H9 (cell line): ENCODE results near the gene ITPR3. TPM values are rescaled to one million over a fixed set of nuclear protein-coding genes. Genes with fewer than 3 reads are reported as not detected.
A peak's percentile ranks its signal among the peaks of the same experiment; 100 is the strongest.

ENCODE experiments used
- DNase-seq: peaks from one replicate; pipeline ENCODE4 v3.0.0-alpha.2; 2017
- H2AFZ ChIP-seq: one replicate; pipeline ENCODE4 v1.6.1; 2013; ENCODE audit warnings: mild to moderate bottlenecking, low read length, control low read depth, moderate library complexity
- H2AK5ac ChIP-seq: 2 replicates; pipeline ENCODE4 v1.6.1; 2013; ENCODE audit warnings: low read length, control low read depth, mixed read lengths; ENCODE audit not compliant: insufficient read length
- H2BK120ac ChIP-seq: one replicate; pipeline ENCODE4 v1.6.1; 2013; ENCODE audit warnings: low read depth, mild to moderate bottlenecking, low read length, control low read depth, inconsistent platforms; ENCODE audit not compliant: poor library complexity, severe bottlenecking
- H2BK12ac ChIP-seq: 2 replicates; pipeline ENCODE4 v1.6.1; 2013; ENCODE audit warnings: low read length, control low read depth, mixed read lengths, low read depth; ENCODE audit not compliant: insufficient read length
- H2BK15ac ChIP-seq: 2 replicates; pipeline ENCODE4 v1.6.1; 2013; ENCODE audit warnings: low read depth, low read length, control low read depth
- H2BK20ac ChIP-seq: one replicate; pipeline ENCODE4 v1.6.1; 2013; ENCODE audit warnings: low read depth, mild to moderate bottlenecking, low read length, control low read depth, inconsistent platforms; ENCODE audit not compliant: poor library complexity, severe bottlenecking
- H2BK5ac ChIP-seq: 2 replicates; pipeline ENCODE4 v1.6.1; 2013; ENCODE audit warnings: low read length, control low read depth, mixed read lengths; ENCODE audit not compliant: insufficient read length
- H3K14ac ChIP-seq: 2 replicates; pipeline ENCODE4 v1.6.1; 2013; ENCODE audit warnings: low read length, control low read depth; ENCODE audit not compliant: insufficient read depth
- H3K18ac ChIP-seq: 2 replicates; pipeline ENCODE4 v1.6.1; 2013; ENCODE audit warnings: low read depth, mild to moderate bottlenecking, mixed read lengths, low read length, control low read depth; ENCODE audit not compliant: insufficient read length
- H3K23ac ChIP-seq: 2 replicates; pipeline ENCODE4 v1.6.1; 2013; ENCODE audit warnings: low read length, control low read depth, mixed read lengths, low read depth; ENCODE audit not compliant: insufficient read length
- H3K23me2 ChIP-seq: 2 replicates; pipeline ENCODE4 v1.6.1; 2013; ENCODE audit warnings: low read depth, mild to moderate bottlenecking, mixed read lengths, low read length, control low read depth; ENCODE audit not compliant: insufficient read length, poor library complexity, severe bottlenecking
- H3K27ac ChIP-seq: 2 replicates; pipeline ENCODE4 v1.5.1; 2013; ENCODE audit warnings: low read length, control low read depth, mixed read lengths, low read depth; ENCODE audit not compliant: insufficient read length
- H3K27me3 ChIP-seq: 2 replicates; pipeline ENCODE4 v1.6.1; 2013; ENCODE audit warnings: low read length, control low read depth, inconsistent platforms; ENCODE audit not compliant: insufficient read depth
- H3K4ac ChIP-seq: 2 replicates; pipeline ENCODE4 v1.6.1; 2013; ENCODE audit warnings: low read depth, mild to moderate bottlenecking, control low read depth, inconsistent platforms, low read length, moderate library complexity
- H3K4me1 ChIP-seq: 2 replicates; pipeline ENCODE4 v1.6.1; 2013; ENCODE audit warnings: low read length, control low read depth, inconsistent platforms; ENCODE audit not compliant: insufficient read depth
- H3K4me2 ChIP-seq: 2 replicates; pipeline ENCODE4 v1.6.1; 2013; ENCODE audit warnings: low read length, control low read depth, mixed read lengths; ENCODE audit not compliant: insufficient read length, insufficient read depth
- H3K56ac ChIP-seq: 2 replicates; pipeline ENCODE4 v1.6.1; 2013; ENCODE audit warnings: low read depth, mild to moderate bottlenecking, mixed read lengths, low read length, control low read depth; ENCODE audit not compliant: insufficient read length
- H3K79me1 ChIP-seq: 2 replicates; pipeline ENCODE4 v1.6.1; 2013; ENCODE audit warnings: low read depth, mild to moderate bottlenecking, moderate library complexity, low read length, control low read depth, inconsistent platforms; ENCODE audit not compliant: insufficient read depth, poor library complexity, severe bottlenecking
- H3K79me2 ChIP-seq: 2 replicates; pipeline ENCODE4 v1.6.1; 2013; ENCODE audit warnings: low read length, control low read depth, inconsistent platforms; ENCODE audit not compliant: insufficient read depth
- H3K9ac ChIP-seq: 2 replicates; pipeline ENCODE4 v1.6.1; 2013; ENCODE audit warnings: low read length, control low read depth, mixed read lengths; ENCODE audit not compliant: insufficient read length; ENCODE audit errors: extremely low read depth
- H3K9me3 ChIP-seq: one replicate; pipeline ENCODE4 v1.6.1; 2013; ENCODE audit warnings: low read depth, low read length, inconsistent platforms; ENCODE audit not compliant: control insufficient read depth
- H3T11ph ChIP-seq: one replicate; pipeline ENCODE4 v1.6.1; 2013; ENCODE audit warnings: mild to moderate bottlenecking, low read length, control low read depth, inconsistent platforms
- H4K20me1 ChIP-seq: one replicate; pipeline ENCODE4 v1.6.1; 2013; ENCODE audit not compliant: control insufficient read depth, insufficient read length, insufficient read depth
- H4K5ac ChIP-seq: 2 replicates; pipeline ENCODE4 v1.6.1; 2013; ENCODE audit warnings: low read depth, mild to moderate bottlenecking, mixed read lengths, low read length, control low read depth; ENCODE audit not compliant: insufficient read length
- H4K8ac ChIP-seq: replicated peaks from 2 replicates; pipeline ENCODE4 v1.6.1; 2013; ENCODE audit warnings: low read length, control low read depth, mixed read lengths, low read depth; ENCODE audit not compliant: insufficient read length
- H4K91ac ChIP-seq: 2 replicates; pipeline ENCODE4 v1.6.1; 2013; ENCODE audit warnings: low read depth, mild to moderate bottlenecking, moderate library complexity, mixed read lengths, low read length, control low read depth; ENCODE audit not compliant: insufficient read length
- H3K27ac Mint-ChIP-seq, 3 experiments: 2 replicates in 2 of 3; 3 replicates in 1 of 3; pipeline ENCODE4 v1.8.0; 2020 to 2021; ENCODE audit warnings: mixed read lengths in 3 of 3, mild to moderate bottlenecking in 1 of 3, moderate library complexity in 1 of 3
- H3K27me3 Mint-ChIP-seq: 2 replicates; pipeline ENCODE4 v1.8.0; 2021; ENCODE audit warnings: low read depth, mild to moderate bottlenecking, moderate library complexity, mixed read lengths
- H3K36me3 Mint-ChIP-seq, 3 experiments: 2 replicates in 2 of 3; 3 replicates in 1 of 3; pipeline ENCODE4 v1.8.0; 2020 to 2021; ENCODE audit warnings: low read depth in 3 of 3, mixed read lengths in 3 of 3; ENCODE audit not compliant: insufficient read depth in 1 of 3
- H3K4me1 Mint-ChIP-seq, 2 experiments: 2 replicates each; pipeline ENCODE4 v1.8.0; 2020; ENCODE audit warnings: mixed read lengths in 2 of 2
- H3K4me3 Mint-ChIP-seq, 2 experiments: 2 replicates in 1 of 2; 3 replicates in 1 of 2; pipeline ENCODE4 v1.8.0; 2020 to 2021; ENCODE audit warnings: mild to moderate bottlenecking in 2 of 2, mixed read lengths in 2 of 2, moderate library complexity in 1 of 2
- H3K9me3 Mint-ChIP-seq, 2 experiments: 2 replicates in 1 of 2; 3 replicates in 1 of 2; pipeline ENCODE4 v1.8.0; 2020; ENCODE audit warnings: mild to moderate bottlenecking in 2 of 2, mixed read lengths in 2 of 2, moderate library complexity in 1 of 2
- WGBS: extraction: QIAGEN DNeasy Blood & Tissue Kit; methylation state at CpG from one replicate; pipeline ENCODE4 v1.1.7; 2013; ENCODE audit warnings: missing lambda C conversion rate, low lambda C conversion rate, mixed read lengths; ENCODE audit not compliant: insufficient read length; ENCODE audit errors: extremely low coverage; 5-methylcytosine and 5-hydroxymethylcytosine counted together
- total RNA-seq: library from RNA; stranded (reverse); gene quantifications from 2 replicates; pipeline ENCODE4 v1.2.1, GENCODE V29; 2021
- TF ChIP-seq, protein P1 (sequence below): fragments of 200-600 bp; sonication (generic); conservative IDR thresholded peaks from 3 replicates; pipeline ENCODE4 v1.8.0; 2021; ENCODE audit warnings: antibody characterized with exemption, mild to moderate bottlenecking

ITPR3 gene
- total RNA-seq, 1 experiment from 2014 or later = 40.3 TPM

GRCh38 chr6:33621711-33622388 lies 728 bp downstream of the ITPR3 start:
- no peak overlapping the region for H3K56ac ChIP-seq
- H3K18ac ChIP-seq = peak overlapping the region; percentile 35
- peaks cover 29% of the 10 kb centered on the region for H3K23me2 ChIP-seq
- H3K4ac ChIP-seq = no peak overlapping the region
- no peak overlapping the region for H2BK5ac ChIP-seq
- no peak overlapping the region for H2BK12ac ChIP-seq
- peaks cover 5% of the 10 kb centered on the region for H3K79me1 ChIP-seq
- no peak overlapping the region for H2BK15ac ChIP-seq
- no peak overlapping the region for H2BK120ac ChIP-seq
- TF ChIP-seq, protein P1, sequence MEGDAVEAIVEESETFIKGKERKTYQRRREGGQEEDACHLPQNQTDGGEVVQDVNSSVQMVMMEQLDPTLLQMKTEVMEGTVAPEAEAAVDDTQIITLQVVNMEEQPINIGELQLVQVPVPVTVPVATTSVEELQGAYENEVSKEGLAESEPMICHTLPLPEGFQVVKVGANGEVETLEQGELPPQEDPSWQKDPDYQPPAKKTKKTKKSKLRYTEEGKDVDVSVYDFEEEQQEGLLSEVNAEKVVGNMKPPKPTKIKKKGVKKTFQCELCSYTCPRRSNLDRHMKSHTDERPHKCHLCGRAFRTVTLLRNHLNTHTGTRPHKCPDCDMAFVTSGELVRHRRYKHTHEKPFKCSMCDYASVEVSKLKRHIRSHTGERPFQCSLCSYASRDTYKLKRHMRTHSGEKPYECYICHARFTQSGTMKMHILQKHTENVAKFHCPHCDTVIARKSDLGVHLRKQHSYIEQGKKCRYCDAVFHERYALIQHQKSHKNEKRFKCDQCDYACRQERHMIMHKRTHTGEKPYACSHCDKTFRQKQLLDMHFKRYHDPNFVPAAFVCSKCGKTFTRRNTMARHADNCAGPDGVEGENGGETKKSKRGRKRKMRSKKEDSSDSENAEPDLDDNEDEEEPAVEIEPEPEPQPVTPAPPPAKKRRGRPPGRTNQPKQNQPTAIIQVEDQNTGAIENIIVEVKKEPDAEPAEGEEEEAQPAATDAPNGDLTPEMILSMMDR = no peak
- Mint-ChIP-seq H3K27ac (peak overlapping the region in 1 of 3 experiments; percentile 62; a peak in 2 of 7 replicates), H3K4me1 (peaks cover 37 to 53% of the 10 kb centered on the region in 2 experiments), H3K9me3 (no peaks in the 10 kb centered on the region), H3K36me3 (peaks cover 0 to 13% (median 7%) of the 10 kb centered on the region in 3 experiments; a peak in 3 of 7 replicates), H3K27me3 (peaks cover 23% of the 10 kb centered on the region), H3K4me3 (peak overlapping the region; percentile 80 to 87)
- no peaks in the 10 kb centered on the region for H3K27me3 ChIP-seq
- no peak overlapping the region for H3K23ac ChIP-seq
- H2BK20ac ChIP-seq = no peak overlapping the region
- peaks cover 10% of the 10 kb centered on the region; the same call in 1 of the 2 replicates for H3K4me1 ChIP-seq
- H4K20me1 ChIP-seq = no peaks in the 10 kb centered on the region
- peak overlapping the region; percentile 66 for H3K4me2 ChIP-seq
- peak overlapping the region; percentile 54 for H3K9ac ChIP-seq
- no peak overlapping the region for H3K27ac ChIP-seq
- H3K9me3 ChIP-seq = no peaks in the 10 kb centered on the region
- H4K91ac ChIP-seq = no peak overlapping the region
- no peak overlapping the region for H2AFZ ChIP-seq
- peaks cover 3% of the 10 kb centered on the region; the same call in 1 of the 2 replicates for H3K79me2 ChIP-seq
- no CpG with 5 or more reads among the region's 39 CpGs for WGBS
- H3T11ph ChIP-seq = no peak overlapping the region
- H3K14ac ChIP-seq = peak overlapping the region; percentile 16; the same call in 1 of the 2 replicates
- H2AK5ac ChIP-seq = no peak overlapping the region
- no peak overlapping the region for H4K8ac ChIP-seq
- DNase-seq = peak; percentile 58
- H4K5ac ChIP-seq = no peak overlapping the region
